ENCODE data around the gene AHRR.

GRCh38 chr5:442335-443238 lies 121.1 kb downstream of the AHRR start, which contains the start of gene EXOC3:
- TF ChIP-seq CTCF (conservative IDR thresholded peaks at IDR 0.05; ENCODE audit: low read length): no peak
- no peak for TF ChIP-seq EZH2phosphoT487 (IDR thresholded peaks at IDR 0.05; ENCODE audit: borderline replicate concordance, low read depth, low read length)

Data from OCI-LY7 (cell line).